HK-2 (cell line): Measurements from ENCODE around the gene EXOC3.
A peak's percentile ranks its signal among the peaks of the same experiment; 100 is the strongest.
"Not testable (repeated sequence)": the region's sequence is repeated elsewhere in the genome, so short reads cannot be mapped to it uniquely, and the experiment has no call there.

ENCODE experiments used
- DNase-seq: peaks from one replicate; pipeline ENCODE4 v3.0.0-alpha.2; 2018; ENCODE audit not compliant: unreplicated experiment

EXOC3 gene

DNA sequence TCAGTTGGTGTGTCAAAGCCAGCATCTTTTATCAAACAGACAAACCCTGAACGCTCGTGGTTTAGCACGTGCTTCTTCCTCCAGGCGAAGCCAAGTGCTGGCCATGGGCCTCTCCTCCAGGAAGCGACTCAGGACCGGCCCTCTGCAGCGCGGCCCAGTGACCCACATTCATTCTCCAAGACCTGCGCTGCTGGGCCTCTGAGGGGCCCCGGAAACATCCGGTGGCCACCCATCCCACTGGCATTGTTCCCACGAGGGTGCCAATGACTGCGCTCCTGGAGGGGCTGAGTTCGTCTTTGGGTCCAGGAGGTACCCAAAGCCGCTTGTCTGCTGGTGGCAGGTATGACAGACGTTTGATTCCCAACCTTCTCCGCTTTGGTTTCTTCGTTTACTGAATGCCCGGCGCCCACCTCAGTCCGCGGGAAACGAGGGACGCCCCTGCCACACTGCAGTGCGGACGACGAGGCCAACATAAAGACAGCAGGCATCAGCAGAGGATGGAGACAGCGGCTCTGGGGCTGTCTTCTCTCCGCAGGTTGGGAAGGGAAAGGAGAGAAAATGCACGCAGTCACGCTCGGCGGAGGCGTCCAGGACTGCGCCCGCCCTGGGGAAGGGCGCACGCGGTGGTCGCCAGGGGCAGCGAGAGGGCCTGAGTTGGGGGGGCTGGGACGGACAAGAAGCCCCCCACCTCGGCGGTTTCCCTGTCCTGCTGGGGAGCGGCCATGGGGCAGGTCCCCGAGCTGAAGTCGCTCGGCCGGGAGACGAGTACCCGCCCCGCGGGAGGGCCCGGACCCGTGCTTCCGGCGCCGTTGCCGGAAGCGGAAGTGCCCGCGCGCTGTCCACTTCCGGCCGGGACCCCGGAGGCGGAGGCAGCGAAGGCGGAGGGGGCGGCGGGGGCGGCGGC, at the start of gene EXOC3:
EXOC3 (plus strand) TSS at position 842 of the 904 bp plus-strand sequence. CDS start 3,030 bp downstream, outside the sequence.
- DNase-seq, result peak; percentile 72

DNA sequence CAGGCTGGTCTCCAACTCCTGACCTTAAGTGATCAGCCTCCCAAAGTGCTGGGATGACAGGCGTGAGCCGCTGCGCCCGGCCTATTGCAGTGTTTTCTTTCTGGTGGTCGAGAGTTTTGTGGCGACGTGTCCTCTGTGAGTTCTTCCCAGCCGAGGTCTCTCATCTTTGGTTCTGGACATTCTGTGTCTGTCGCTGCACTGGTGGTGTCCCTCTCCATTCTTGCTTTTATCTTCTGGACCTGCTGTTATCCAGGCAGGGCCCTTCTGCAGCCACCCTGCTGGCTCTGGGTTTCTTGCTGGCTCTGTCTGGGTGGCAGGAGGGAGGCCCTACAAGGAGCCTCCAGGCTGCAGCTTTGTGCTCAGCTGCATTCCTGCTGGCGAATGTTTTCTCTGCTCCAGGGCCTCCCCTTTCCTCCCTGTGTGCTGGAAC, 49.1 kb upstream of the EXOC3 start:
- no peak for DNase-seq

DNA sequence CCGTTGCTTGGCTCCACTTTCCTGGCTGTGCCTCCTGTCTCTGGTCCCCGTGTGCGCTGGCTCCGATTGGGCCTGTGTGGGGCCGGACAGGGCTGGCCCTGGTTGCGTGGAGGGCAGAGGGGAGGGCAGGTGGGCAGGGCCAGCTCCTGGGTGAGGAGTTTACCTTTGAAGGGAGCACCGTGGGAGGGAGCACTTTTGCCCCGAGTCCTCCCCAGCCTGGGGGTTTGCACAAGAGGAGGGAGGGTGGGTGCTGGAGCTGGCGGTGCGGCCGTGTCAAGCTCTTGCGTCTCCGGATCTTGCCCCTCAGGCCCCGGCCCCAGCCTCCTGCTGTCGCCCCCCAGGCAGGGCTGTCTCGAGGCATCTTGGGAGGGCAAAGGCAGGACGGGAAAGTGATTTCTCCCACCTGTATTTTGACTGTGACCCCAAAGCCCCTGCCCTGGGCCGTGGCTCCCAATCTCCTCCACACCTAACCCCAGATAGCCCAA, 48.3 kb upstream of the EXOC3 start:
- no peak for DNase-seq

DNA sequence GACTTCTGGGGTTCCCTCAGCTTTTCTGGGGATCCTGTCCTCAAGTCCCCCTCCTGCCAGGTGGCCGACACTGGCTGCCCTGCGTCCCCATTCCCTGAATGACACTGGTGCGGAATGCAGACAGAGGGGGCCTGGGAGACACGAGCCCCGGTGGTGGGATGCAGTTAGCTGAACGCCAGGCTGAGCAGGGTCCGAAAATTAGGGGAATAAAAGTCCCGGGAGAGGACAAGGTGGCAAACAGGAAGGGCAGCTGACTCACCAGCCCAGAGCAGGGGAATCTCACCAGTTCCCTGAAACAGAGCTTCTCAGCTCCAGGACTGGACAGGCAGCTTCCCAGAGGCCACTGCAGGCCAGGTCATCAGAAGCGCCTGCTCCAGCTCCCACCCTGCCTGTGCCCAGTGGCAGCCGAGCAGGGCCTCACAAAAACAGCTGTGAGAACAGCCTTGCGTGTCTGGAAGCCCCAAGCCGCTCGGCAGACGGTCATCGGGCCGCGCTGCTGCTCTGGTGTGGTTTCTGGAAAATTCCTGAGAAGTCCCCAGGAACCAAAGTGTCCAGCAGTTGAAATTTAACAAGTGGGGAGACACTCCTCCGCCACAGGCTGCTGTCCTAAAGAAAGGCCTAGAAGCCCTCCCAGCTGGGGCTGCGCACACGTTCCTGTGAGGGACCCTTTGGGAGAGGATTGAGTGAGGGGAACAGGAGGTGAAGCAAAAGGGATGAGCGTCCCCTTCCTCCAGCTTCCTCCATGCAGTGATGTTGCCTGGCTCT, 47.6 kb upstream of the EXOC3 start:
- DNase-seq, result peak; percentile 57

DNA sequence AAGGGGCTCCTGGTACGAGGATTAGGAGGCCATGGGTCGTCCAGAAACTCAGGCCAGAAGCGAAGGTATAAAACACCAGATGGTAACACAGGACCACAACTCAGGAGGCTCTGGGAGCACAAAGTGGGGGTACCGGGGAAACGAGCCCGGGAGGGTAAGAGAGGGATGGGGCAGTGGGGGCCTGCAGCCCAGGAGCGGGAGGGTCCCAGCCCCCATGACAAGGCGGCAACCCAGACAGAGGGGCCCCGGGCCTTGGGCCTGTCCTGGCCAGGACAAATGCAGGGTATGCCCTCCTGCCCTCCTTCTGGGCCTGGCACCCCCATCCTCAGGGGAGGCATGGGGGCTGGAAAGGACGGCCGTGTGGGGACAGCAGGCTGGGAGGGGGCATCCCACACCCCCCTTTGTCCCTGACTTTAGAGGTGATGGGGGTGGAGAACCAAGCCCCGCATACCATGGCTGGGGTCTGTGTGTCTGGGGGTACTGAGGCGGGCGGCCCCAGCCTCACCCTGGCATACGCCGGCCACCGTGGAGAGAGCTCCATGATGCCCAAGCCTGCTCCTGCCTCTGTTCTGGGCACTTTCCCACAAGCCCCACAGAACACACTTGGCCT, 47.0 kb upstream of the EXOC3 start:
- no peak for DNase-seq

DNA sequence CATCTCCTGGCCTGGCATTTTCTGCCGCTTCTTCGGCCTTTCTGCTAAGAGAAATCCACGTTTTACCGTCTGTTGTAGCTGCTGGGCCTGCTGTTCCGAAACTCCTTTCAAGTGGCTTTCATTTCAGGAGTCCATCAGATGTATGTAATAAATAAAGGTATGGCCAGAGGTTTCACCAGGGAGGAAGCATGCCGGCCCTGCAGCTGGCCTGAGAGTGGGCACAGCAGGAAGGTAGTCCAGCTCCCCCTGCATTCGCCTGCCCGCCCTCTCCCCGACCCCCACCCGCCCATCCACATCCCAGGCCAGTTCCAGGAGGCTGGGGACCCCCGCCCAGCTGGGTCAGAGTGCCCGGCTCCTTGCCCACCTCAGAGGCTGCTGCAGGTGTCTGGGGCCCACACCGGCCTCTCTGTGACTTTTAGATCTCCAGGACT, 46.4 kb upstream of the EXOC3 start:
- DNase-seq, result no peak

DNA sequence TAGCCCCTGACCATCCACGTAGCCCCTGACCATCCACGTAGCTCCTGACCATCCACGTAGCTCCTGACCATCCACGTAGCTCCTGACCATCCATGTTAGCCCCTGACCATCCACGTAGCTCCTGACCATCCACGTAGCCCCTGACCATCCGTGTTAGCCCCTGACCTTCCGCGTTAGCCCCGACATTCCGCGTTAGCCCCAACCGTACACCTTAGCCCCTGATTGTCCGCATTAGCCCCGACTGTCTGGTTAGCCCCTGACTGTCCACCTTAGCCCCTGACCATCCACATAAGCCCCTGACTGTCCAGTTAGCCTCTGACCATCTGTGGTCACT, 44.9 kb upstream of the EXOC3 start:
- not testable (repeated sequence) for DNase-seq

DNA sequence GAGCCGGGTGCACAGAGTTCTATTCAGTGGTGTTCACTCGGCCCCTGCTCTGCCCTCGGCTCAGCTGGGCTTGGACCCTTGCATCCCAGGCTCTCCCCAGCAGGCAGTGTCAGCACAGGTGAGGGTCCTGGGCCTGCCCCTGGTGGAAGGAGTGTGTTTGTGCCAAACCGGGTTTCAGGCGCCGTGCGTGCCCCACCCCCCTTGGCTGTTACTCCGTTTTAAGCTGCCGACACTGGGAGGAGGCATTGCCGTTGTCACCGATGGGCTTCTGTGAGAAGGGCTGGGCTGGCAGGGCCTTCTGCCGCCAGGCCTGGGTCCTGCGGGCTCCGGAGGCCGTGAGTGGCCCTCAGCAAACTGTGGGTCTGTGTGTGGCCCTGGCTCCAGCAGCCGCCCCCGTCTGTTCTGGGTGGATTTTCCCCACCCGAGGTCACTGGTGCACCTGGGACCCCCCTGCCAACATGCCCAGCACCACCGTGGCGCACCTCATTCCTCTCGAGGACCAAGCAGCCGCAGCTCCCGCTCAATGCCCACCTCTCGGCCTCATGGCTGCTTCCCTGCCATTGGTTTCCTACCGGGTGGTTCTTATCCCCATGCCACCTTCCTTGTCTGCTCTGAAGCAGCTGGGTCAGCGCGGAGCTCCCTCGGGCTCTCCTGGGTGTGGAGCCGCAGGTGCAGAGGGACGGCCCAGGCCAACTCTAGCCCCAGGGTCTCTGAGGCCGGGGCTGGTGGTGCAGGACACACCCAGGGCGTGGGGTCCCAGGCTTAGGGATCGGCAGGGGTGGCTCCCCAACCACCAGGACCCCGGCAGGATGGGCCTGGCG, 44.3 kb upstream of the EXOC3 start:
- DNase-seq, result no peak

DNA sequence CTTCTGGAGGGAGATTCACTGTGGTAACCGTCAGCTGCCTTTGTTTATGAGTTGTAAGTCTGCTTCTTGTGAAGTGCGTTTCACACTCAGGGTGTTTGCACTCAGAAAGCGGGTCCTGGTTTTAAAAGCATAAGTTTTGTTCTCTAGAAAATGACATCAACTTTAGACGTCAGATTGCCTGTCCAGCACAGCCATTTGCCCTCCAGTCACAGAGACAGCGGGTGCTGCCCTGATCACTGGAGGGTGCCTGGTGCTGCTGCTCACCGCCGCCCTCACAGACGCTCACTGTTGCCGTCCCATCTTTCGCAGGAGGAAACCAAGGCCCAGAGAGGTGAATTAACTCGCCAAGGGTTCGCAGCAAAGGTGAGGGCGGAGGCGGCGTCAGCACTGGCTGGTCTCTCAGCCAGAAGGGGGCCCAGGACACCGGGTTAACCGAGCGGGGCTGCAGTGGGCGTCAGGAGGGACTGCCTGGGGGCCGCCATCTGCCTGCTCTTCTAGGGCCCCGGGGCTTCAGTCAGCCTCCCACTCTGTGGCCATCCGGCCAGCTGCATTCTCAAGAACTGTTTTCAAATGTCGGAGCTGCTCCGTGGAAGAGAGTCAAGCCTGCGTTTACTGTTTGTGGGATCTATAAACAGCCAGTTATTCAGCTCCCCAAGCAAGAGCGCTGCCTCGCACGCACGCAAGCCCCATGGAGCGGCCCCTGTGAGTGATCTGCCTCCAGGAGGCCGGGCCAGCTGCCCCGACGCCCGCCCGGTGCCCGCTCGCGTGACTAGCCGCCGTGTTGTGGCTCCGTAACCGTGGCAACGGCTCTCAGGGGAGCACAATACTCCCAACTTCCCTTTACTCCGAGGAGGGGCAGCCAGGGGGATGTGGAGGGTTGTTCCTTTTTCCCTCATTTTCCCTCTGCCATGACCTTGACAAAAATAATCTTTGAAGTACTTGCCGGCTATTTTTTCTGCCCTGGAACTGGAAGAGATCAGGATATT, 43.4 kb upstream of the EXOC3 start:
- DNase-seq, result peak; percentile 52

DNA sequence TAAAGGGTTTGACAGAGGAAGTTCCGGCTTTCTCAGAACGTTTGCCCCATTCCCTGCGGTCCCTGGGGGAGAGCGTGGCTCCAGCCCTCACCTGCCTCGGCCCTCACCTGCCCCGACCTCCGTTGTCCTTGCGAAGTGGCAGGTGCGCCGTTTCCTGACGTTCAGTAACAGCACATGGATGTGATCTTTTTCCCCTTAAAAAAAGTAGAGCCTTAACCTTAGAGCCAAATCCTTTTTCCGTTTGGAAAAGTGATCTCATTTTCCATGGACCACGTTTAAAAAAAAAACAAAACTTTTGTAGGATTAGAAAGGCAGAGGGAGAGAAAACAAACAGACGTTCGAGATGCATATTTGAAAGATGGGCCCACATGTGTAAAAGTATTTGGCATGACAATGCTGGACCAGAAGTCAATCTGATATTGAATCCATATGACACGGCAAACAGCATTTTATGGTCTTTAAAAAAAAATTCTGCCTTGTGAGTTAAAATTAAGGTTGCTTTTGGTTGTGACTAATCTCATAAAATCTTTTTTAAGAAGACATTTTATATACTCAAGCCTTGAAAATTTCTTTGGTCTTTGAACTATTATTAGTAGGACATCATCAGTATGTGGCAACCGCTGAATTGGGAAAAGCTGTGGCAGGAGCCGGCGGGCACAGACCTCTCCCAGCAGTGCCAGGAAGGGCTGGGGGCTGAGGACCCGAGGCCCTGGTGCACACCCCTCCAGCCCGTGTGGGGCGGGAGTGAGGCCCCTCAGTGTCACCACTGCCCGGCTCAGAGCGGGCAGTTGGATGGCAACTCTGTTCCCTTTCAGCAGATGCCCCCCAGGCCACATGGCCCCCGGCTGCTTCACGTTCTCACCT, 42.5 kb upstream of the EXOC3 start:
- no peak for DNase-seq

DNA sequence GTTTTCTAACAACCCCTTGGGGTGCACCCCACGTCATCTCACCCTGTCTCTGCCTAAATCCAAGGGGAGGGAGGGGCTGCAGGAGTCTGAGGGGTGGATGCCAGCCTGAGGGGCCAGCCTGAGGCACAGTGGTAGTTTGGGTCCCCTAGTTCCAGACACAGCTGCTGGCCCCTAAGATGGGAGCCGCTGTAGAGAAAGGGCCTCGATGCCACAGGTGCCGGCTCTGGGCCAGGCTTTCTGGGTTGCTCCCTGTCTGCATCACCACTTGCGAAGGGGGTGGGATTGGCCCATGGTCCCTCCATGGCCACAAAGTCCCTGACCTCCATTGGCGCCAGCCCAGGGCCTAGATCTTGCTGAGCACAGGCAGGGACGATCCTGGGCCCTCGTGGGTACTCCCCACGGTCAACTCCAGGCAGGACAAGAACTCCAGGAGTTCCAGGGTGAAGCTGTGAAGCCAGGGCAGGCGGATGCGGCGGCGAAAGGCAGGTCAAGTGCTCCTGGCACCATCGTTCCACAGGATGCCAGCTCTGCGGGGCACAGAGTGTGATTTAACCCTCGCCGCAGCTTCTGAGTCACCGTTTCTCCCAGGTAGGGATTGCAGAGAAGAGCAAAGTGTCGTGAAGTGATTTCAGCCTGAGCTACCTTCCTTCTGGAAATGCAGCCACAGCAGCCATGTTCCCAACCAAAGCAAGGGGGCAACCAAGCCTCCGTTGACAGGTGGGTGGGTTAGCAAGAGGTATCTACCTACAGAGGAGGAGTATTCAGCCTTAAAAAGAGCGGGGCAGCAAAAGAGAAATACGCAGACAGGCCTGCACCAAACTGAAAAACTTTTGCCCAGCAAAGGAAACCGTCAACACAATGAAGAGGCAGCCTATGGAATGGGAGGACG, 41.6 kb upstream of the EXOC3 start:
- DNase-seq, result no peak

DNA sequence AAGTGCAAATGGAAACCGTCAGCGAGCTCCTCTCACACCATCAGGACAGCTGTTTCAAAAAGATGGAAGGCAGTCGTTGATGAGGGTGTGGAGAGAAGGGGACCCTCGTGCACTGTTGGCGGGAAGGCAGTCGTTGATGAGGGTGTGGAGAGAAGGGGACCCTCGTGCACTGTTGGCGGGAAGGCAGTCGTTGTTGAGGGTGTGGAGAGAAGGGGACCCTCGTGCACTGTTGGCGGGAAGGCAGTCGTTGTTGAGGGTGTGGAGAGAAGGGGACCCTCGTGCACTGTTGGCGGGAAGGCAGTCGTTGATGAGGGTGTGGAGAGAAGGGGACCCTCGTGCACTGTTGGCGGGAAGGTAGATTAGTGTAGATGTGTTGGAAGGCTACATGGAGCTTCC, 40.8 kb upstream of the EXOC3 start:
- not testable (repeated sequence) for DNase-seq

DNA sequence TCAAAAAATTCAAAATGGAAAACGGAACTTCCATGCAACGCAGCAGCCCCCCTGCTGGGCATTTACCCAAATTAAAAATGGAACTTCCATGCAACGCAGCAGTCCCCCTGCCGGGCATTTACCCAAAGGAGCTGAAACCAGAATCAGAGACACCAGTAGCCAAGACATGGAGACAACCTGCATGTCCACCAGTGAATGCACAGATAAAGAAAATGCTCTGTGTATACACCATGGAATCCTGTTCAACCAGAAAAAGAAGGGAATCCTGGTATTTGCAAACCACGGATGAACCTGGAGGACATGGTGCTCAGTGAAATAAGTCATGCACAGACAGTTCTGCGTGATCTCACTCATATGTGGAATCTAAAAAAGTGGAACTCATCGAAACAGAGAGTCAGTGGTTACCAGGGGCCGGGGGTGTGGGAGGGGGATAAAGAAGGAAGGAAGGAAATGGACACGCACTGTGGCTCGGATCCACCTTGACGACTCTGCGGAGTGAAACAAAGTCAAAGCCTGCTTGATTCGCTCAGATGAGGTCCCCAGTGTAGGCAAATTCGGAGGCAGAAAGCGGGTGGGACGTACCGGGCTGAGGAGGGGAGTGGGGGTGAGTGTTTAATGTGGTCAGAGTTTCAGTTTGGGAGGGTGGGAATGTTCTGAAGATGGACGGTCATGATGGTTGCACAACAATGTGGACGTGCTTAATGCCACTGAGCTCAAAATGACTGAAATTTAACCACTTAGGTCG, 40.2 kb upstream of the EXOC3 start:
- DNase-seq, result no peak

DNA sequence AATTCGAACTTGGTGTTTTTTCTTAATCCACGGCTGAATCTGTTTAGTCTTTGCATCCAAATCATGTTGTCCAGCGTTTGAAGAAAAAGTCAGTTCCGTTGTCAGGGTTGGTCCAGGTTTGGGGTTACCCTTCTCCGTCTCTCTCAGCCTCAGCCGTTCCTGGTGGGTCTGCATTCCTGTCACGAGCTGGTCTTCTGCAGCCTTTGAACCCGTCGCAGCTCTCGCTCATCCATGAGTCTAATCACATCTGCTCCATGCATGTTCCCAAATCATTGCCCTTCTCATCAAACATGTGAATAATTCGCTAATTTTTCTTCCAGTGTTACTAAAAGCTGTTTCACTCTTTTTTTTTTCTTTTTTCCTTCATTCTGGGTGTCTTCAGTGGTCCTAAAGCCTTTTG, 39.0 kb upstream of the EXOC3 start:
- DNase-seq, result no peak

DNA sequence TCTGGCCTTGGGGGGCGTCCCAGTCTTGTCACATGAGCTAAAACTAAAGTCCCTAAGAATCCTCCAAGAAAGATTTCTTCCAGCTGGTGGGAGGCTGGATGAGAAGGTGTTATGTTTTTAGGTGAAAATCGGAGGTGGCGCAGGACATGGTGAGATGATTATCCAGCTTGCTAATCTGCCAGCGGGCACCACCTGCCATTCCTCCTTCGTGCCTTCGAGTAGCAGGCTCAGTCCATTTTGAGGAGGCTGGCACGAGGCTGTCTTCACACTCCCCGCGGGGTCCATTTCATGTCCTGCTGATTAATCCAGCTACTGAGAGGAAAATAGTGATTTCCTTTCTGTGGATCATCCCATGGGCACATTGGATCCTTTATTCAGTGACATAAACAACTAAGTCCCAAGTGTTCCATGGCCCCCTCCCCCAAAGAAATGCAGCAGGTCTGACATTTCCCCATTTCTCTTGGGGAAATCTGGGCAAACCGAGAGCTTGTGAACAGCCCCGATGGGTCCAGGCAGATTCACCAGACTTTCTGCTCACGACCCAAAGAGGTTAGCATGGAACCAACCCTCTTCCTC, 38.2 kb upstream of the EXOC3 start:
- no peak for DNase-seq

DNA sequence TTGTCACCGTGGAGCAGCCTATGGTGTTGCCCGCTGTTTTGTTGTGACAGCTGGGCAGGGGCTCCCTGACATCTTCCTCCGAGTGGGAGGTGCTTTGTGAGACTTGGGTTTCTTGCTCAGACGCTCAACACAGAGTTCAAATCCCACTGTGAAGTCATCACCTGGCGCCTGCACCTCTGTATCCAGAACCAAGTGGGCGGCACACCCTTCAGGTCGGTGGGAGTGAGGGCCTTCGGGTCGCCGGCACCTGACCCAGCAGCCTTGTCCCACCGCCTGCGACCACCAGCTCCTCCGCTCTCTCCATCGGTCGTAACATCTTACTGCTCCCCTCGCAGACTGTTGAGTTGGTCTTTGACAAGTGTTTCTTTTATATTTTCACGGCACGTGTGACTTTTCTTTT, 37.6 kb upstream of the EXOC3 start:
- DNase-seq, result no peak

DNA sequence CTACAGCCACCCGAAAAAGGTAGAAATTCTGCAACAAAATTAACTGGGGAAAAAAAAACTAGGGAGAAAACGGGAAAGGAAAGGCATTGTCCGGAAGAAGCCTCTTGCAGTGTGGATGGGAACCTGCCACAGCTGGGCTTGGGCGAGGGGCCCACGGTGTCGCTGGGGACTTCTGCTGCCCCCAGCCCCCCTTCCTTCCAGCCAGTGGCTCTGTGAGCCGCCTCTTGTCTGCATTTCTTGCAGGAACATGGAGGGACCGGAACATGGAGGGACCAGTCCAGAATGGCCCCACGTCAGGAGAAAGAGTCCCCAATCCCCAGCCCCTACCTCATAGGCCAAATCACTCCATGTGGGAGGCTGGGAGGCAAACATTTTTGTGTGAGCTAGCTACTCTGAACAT, 36.9 kb upstream of the EXOC3 start:
- DNase-seq, result no peak
